Sigmoid colon (tissue), 3 donors: ENCODE measurements around the gene BAHCC1.

Experiments
- CTCF ChIP-seq, 4 experiments: fragments of 450-650 bp in 3 of 4; fragments of 200-600 bp in 1 of 4; IDR thresholded peaks; one replicate each; pipeline ENCODE4 v1.5.1; 2016 to 2019; ENCODE audit warnings: antibody characterized with exemption in 4 of 4, mild to moderate bottlenecking in 3 of 4, moderate library complexity in 2 of 4
- POLR2A ChIP-seq, 2 donors: fragments of 450-650 bp; IDR thresholded peaks; one replicate each; pipeline ENCODE4 v1.6.1; 2016; ENCODE audit warnings: antibody characterized with exemption in 2 of 2, mild to moderate bottlenecking in 2 of 2, moderate library complexity in 2 of 2

GRCh38 chr17:81464586-81464985 lies 69.3 kb downstream of the BAHCC1 start:
- TF ChIP-seq POLR2A (IDR thresholded peaks at IDR 0.05) (no peak), CTCF (IDR thresholded peaks at IDR 0.05) (no peak)
